ENCODE results near the gene CEBPZOS. TPM values are rescaled to one million over a fixed set of nuclear protein-coding genes. Genes with fewer than 3 reads are reported as not detected.

The CEBPZOS gene
- total and polyA plus RNA-seq, 2 of the 8 experiments (the other 6 are each of a cell fraction or from before 2014, with no cell fraction given), result 27.3 to 43.5 TPM

DNA sequence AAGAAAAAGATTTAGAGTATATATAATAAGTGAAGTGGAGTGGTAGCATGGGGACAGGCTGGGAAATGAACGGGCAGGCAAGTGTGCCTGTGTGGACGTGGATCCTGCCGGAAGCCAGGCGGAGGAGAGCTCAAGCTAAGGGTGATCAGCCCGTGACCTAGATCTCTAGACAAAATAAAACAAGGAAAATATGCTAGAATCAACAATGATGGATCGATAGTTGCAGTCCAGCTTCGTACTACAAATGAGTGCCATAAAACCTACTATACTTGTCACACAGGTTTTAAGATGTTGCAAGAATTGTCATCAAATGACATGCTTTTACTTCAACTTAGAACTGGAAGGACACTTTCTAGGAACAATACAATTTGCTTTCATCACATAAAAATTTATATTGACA lies 48.0 kb upstream of the CEBPZOS start:
- Histone ChIP-seq H3K9ac (replicated peaks in 1 of 4; ENCODE audit: extremely low read depth in 1 of 4, low read depth in 3 of 4, low read length in 3 of 4) (no peak overlapping the region), H2BK5ac (ENCODE audit: low read depth, low read length) (no peak overlapping the region), H4K91ac (replicated peaks; ENCODE audit: insufficient read length, low read length) (no peak overlapping the region), H2BK15ac (ENCODE audit: low read length) (no peak overlapping the region), H4K8ac (ENCODE audit: extremely low read depth, insufficient read depth, low read length) (no peak overlapping the region), H4K20me1 (replicated peaks in 1 of 2; ENCODE audit: control insufficient read depth in 1 of 2, insufficient read depth in 2 of 2, low read length in 2 of 2) (no peaks in the 10 kb centered on the region), H2AK5ac (ENCODE audit: low read depth, low read length) (no peak overlapping the region), H3K4ac (replicated peaks; ENCODE audit: insufficient read length, low read depth, low read length) (no peak overlapping the region), H3K79me1 (ENCODE audit: low read depth, low read length) (peaks cover 2% of the 10 kb centered on the region; the same call in 1 of the 2 replicates), H3K23ac (ENCODE audit: insufficient read length) (no peak overlapping the region), H2BK120ac (replicated peaks; ENCODE audit: low read depth, low read length) (no peak overlapping the region), H3K27me3 (replicated peaks in 1 of 4; ENCODE audit: control insufficient read depth in 3 of 4, extremely low read depth in 1 of 4, insufficient read depth in 3 of 4, low read length in 3 of 4) (no peaks in the 10 kb centered on the region), H3K9me3 (ENCODE audit: insufficient read depth in 2 of 2, low read depth in 1 of 2, low read length in 1 of 2) (no peaks in the 10 kb centered on the region), H3K36me3 (ENCODE audit: control insufficient read depth in 2 of 4, insufficient read depth in 4 of 4, low read length in 3 of 4) (peaks cover 12 to 25% (median 17%) of the 10 kb centered on the region in 4 experiments), H3K56ac (replicated peaks; ENCODE audit: insufficient read length, low read depth, low read length) (no peak overlapping the region), H3K4me2 (ENCODE audit: insufficient read depth in 1 of 2, low read depth in 2 of 2, low read length in 2 of 2) (no peak overlapping the region), H3K27ac (ENCODE audit: low read depth, low read length) (no peak overlapping the region), H3K4me1 (replicated peaks in 1 of 4; ENCODE audit: control insufficient read depth in 3 of 4, insufficient read depth in 4 of 4, low read length in 3 of 4) (no peaks in the 10 kb centered on the region; a peak in 1 of 7 replicates), H3K4me3 (ENCODE audit: extremely low read depth in 1 of 4, insufficient read depth in 2 of 4, low read depth in 3 of 4, low read length in 4 of 4) (no peak overlapping the region), H3K23me2 (ENCODE audit: low read depth, low read length) (no peaks in the 10 kb centered on the region), H4K5ac (ENCODE audit: insufficient read length, low read depth, low read length) (no peak overlapping the region), H3K14ac (ENCODE audit: insufficient read length) (no peak overlapping the region), H2AFZ (ENCODE audit: low read length) (no peak overlapping the region), H3K18ac (ENCODE audit: extremely low read depth, low read length) (no peak overlapping the region), H2BK20ac (ENCODE audit: low read length) (no peak overlapping the region), H2BK12ac (ENCODE audit: low read depth, low read length) (no peak overlapping the region), H3K79me2 (ENCODE audit: control insufficient read depth in 1 of 2, insufficient read depth in 2 of 2, low read length in 2 of 2) (peaks cover 0 to 34% of the 10 kb centered on the region in 2 experiments; a peak in 2 of 4 replicates)
- POLR2A ChIA-PET (ENCODE audit: partially characterized antibody), result interaction anchor here (1.3 kb wide), 1 partner anchor 8 kb away, joined by 4 read pairs; the partner anchor contains the start of gene EIF2AK2
- CTCF ChIA-PET (ENCODE audit: partially characterized antibody), result interaction anchor here (1.1 kb wide), 1 partner anchor 117 kb away, joined by 3 read pairs; no protein-coding TSS in a partner anchor
- DNase-seq (ENCODE audit: low read depth in 1 of 2, low spot score in 2 of 2) (no peak), FAIRE-seq (no peak)
- 94% methylated on average over 7 of the region's 7 CpGs; no CpG with 5 or more reads in 1 of the 2 experiments for WGBS, 2 experiments (ENCODE audit: extremely low coverage in 1 of 2, insufficient coverage in 1 of 2, insufficient read length in 1 of 2, insufficient replicate concordance in 2 of 2, low coverage in 1 of 2, low lambda C conversion rate in 2 of 2, missing lambda C conversion rate in 1 of 2)
- TF ChIP-seq KDM5A (IDR thresholded peaks at IDR 0.05; ENCODE audit: low read length) (no peak), RFX5 (IDR thresholded peaks at IDR 0.05; ENCODE audit: borderline replicate concordance, low read depth, low read length) (no peak), CHD2 (IDR thresholded peaks at IDR 0.05; ENCODE audit: low read length) (no peak), PHF8 (conservative IDR thresholded peaks at IDR 0.05; ENCODE audit: low read depth, low read length) (no peak), SIN3A (conservative IDR thresholded peaks at IDR 0.05 in 1 of 2, IDR thresholded peaks at IDR 0.05 in 1 of 2; ENCODE audit: low read depth in 1 of 2, low read length in 2 of 2) (no peak), TEAD4 (IDR thresholded peaks at IDR 0.05; ENCODE audit: low read depth, low read length) (no peak), CEBPB (IDR thresholded peaks at IDR 0.05; ENCODE audit: low read depth, low read length) (no peak), POLR2A (IDR thresholded peaks at IDR 0.05; ENCODE audit: control extremely low read depth in 1 of 2, low read depth in 2 of 2, low read length in 2 of 2) (no peak)
- TF ChIP-seq, protein P1, sequence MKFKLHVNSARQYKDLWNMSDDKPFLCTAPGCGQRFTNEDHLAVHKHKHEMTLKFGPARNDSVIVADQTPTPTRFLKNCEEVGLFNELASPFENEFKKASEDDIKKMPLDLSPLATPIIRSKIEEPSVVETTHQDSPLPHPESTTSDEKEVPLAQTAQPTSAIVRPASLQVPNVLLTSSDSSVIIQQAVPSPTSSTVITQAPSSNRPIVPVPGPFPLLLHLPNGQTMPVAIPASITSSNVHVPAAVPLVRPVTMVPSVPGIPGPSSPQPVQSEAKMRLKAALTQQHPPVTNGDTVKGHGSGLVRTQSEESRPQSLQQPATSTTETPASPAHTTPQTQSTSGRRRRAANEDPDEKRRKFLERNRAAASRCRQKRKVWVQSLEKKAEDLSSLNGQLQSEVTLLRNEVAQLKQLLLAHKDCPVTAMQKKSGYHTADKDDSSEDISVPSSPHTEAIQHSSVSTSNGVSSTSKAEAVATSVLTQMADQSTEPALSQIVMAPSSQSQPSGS (IDR thresholded peaks at IDR 0.05; ENCODE audit: low read length), result no peak
- TF ChIP-seq, protein P2, sequence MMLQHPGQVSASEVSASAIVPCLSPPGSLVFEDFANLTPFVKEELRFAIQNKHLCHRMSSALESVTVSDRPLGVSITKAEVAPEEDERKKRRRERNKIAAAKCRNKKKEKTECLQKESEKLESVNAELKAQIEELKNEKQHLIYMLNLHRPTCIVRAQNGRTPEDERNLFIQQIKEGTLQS (IDR thresholded peaks at IDR 0.05; ENCODE audit: insufficient read depth, low read depth, low read length), result no peak

Data from H1 (cell line).